GM12801 (cell line): ENCODE measurements around the gene RPL19.

Source experiments
- CTCF ChIP-seq: IDR thresholded peaks from one replicate; pipeline ENCODE4 v1.5.1; 2011; ENCODE audit warnings: control low read depth; ENCODE audit not compliant: insufficient read length; ENCODE audit errors: extremely low read depth

RPL19 gene

GRCh38 chr17:39244016-39244599 lies 44.0 kb downstream of the RPL19 start:
- TF ChIP-seq CTCF: no peak

- TF ChIP-seq CTCF: peak; percentile 49
Measured at GRCh38 chr17:39244600-39245570, 44.8 kb downstream of the RPL19 start.

- TF ChIP-seq CTCF: no peak
Measured at GRCh38 chr17:39246274-39246673, 46.2 kb downstream of the RPL19 start.

- TF ChIP-seq CTCF: no peak
Measured at GRCh38 chr17:39251997-39252396, 51.9 kb downstream of the RPL19 start.

- TF ChIP-seq CTCF: no peak
Measured at GRCh38 chr17:39252788-39253460, 52.8 kb downstream of the RPL19 start.
